GM08714 (cell line): Measurements from ENCODE around the gene KLC1.

Source experiments
- H3K4me3 ChIP-seq: fragments of 200-500 bp; sonication (Bioruptor generic); 2 replicates; pipeline ENCODE4 v1.5.1; 2014; ENCODE audit warnings: mild to moderate bottlenecking, low read length, inconsistent platforms
- ZNF274 ChIP-seq: IDR thresholded peaks from 2 replicates; pipeline ENCODE4 v1.6.1; 2012; ENCODE audit warnings: mild to moderate bottlenecking, low read depth, low read length

Gene KLC1

DNA sequence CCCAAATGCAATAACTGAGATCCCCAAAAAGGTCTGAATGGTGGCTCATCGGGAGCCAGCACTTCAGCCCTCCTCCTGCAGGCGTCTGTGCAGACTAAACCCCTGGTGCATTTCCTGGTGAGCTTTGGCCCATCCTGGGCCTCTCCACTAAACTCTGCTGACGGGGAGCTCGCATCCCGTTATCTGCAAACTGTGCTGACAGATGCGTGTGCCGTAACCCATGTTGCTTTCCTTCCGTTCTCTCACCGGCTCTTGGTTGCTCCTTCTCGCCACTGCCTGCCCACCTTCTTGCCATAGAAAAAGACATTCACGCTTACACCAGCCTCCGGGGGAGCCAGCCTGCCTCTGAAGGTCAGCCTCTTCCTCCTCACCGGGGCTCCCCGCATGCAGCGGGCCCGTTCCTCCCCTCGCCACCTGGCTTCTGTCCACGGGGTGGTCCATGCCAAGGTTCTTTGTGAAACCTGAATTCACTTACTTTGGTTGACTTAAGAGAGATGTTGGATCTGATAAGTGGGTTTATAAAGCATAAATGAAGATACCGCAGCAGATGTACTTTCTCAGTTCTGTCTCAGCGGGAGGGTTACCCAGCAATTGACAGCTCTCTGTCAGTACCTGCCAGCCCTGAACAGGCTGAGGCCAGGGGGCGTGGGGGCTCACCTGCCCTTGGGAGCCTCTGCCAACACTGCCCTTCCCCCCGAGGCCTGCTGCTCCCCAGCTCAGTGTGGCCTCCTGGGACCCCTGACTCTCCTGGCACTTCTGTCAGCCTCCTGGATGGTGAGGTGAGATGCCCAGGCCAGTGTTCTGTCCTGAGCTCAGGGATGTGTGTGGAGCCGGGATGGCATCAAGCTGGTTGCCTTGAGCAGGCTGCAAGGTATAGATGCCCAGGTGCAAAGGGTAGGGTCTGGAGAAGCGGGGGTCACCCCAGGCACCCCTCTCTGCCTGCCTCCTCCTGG, 100.8 kb downstream of the KLC1 start:
- H3K4me3 ChIP-seq: no peak overlapping the region
- no peak for TF ChIP-seq ZNF274

DNA sequence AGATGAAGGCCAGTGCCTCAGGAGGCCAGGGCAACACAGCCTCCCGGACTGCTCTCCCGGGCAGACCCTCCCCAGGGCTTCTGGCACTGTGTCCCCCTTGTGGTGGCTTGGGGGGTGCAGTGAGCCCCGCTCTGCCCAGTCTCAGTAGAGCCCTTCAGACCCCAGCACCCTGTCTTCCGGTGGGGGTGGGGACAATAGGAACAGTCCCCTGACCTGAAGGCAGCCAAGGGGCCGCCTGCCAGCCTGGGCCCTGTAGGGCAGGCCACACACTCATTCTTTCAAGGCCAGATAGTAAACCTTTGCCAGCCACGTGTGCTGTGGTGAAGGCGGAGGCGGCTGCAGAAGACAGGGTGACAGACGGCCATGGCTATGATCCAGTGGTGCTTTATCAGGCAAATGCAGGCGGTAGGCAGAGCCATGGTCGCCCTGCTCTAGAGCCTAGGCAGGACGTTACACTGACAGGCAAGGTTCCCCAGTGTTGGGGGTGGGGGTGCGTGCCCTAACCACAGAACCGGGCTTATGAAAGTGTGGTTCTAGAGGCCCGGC, 101.6 kb downstream of the KLC1 start:
- TF ChIP-seq ZNF274: no peak

DNA sequence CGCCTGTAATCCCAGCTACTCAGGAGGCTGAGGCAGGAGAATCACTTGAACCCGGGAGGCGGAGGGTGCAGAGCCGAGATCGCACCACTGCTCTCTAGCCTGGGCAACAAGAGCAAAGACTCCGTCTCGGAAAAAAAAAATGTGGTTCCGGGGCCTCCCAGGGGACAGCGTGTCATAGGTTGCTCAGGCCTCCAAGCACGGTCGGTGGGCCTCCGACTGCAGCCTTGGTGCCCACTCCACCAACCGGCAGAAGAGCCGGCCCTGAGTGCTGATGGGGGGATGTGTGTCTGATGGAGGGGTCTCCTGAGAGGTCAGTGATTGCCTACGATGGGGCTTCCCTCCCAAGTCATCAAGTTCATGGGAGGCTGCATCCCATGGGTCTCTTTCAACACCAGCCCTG, 102.5 kb downstream of the KLC1 start:
- TF ChIP-seq ZNF274: no peak
- H3K4me3 ChIP-seq: no peak overlapping the region

More for the DNA sequence above, 101.6 kb downstream of the KLC1 start:
- H3K4me3 ChIP-seq: no peak overlapping the region

- TF ChIP-seq ZNF274: no peak
- no peak overlapping the region for H3K4me3 ChIP-seq
Measured at GRCh38 chr14:103731916-103732867, 103.2 kb downstream of the KLC1 start.

DNA sequence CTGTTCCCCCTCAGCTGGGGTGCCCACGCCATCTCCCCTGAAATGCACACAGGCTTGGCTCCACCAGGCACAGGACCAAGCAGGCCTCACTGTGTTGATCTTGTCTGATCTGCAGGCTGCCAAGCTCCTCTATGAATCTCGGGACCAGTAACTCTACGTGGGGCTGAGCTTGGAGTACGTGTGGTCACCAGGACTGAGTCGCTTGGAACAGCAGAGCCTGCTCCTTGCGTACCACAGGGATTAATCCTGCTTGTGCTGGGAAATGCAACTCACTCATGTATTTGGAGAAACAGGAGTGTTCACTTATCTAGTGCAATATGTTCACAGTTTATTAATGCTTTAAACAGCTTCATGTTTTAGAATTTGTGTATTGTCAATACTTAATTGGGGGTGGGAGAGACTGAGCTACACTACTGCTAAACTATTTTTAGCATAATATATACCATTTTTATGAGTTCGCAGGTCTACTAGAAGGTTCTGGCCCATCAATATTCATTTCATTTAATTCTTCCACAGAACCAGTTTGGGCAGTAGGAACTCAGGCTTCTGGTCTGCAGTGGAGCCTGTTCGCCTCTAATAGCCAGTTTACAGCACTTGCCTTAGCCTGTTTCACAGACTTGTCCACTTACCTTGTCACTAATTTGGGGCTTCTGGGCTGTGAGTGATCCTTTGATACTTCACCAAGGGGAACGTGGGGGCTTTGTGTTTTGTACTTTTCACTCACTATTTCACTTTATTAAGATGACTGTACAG, 104.0 kb downstream of the KLC1 start:
- H3K4me3 ChIP-seq: no peak overlapping the region
- TF ChIP-seq ZNF274: no peak

GRCh38 chr14:103733651-103734050, 104.6 kb downstream of the KLC1 start:
- no peak for TF ChIP-seq ZNF274
- no peak overlapping the region for H3K4me3 ChIP-seq

- TF ChIP-seq ZNF274: no peak
- no peak overlapping the region for H3K4me3 ChIP-seq
Measured at GRCh38 chr14:103734081-103734888, 105.3 kb downstream of the KLC1 start.

DNA sequence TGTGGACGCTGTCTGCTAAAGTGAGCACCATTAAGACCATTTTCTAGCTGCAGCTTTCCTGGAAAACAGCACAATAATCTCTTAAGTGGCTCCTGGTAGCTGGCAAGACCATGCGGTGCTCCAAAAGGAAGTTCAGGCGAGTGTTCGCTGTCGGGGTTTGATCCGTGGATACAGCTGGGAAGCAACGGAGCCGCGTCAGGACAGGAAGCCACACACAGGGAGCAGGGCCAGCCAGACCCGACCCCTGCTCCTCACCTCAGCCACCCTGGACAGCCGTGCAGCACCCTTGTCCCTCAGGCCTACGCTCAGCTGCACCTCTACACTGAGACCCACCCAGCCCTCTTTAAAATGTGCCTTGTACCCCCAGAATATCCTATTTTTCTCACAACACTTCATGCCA, 106.0 kb downstream of the KLC1 start:
- no peak for TF ChIP-seq ZNF274
- H3K4me3 ChIP-seq: no peak overlapping the region

DNA sequence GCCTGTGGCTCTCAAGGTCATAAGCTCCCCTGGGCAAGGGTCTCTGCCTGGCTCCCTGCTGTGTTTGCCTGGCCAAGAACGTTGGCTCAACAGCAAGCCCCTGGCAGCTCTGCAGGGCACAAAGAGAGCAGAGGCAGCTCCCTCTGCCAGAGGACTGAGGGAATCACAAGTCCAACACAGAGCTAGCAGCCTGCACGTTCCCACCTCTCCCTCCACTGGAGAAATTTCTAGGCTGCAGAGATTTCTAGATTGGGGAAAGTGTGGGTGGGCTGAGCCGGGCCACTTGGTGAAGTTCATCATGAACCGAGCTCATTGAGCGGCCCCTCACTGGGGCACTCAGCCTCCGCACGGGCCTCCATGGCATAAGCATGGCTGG, 106.4 kb downstream of the KLC1 start:
- TF ChIP-seq ZNF274: no peak
- no peak overlapping the region for H3K4me3 ChIP-seq

DNA sequence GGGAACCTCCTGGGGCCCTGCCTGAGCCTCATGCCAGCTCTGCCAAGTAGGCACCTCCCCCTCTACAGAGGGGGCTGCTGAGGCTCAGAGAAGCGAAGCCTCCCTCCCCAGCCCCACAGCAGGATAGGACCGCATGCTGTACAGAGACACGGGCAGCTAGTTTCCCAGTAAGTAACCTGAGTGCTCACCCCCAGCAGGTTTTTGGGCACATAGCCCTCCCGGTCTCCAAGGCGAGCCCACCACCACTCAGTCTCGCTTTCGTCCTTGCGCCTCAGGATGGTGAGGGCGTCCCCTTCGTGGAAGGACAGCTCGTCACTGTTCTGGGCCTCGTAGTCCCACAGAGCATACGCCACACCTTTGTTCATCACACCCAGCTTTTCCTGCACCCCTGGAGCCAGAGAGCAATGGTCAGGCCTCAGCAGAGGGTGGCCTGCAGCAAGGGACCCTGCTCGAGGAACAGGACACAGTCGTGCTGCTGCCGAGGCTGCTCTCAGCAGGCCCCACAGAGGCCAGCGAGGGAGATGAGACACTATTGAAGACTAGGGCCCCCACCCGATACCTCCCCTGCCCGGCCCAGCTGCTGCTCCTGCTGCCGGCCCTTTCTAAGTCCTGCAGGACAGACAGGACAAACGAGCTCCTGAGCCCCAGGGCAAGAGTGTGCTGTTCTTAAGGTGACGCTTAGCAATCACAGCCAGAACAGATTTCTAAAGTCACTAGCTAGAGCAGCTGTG, 107.0 kb downstream of the KLC1 start:
- no peak for TF ChIP-seq ZNF274
- no peak overlapping the region for H3K4me3 ChIP-seq

GRCh38 chr14:103736546-103737431, 107.8 kb downstream of the KLC1 start:
- TF ChIP-seq ZNF274: no peak
- H3K4me3 ChIP-seq: no peak overlapping the region
